Hematopoietic multipotent progenitor cell treated with erythropoietin and hydrocortisone succinate and interleukin-3 and kit ligand, for 6 days (in vitro differentiated cells): ENCODE data around the gene GTF3C5.

Source experiments
- DNase-seq: peaks from one replicate; pipeline ENCODE4 v3.0.0-alpha.2; 2015

The GTF3C5 gene

DNA sequence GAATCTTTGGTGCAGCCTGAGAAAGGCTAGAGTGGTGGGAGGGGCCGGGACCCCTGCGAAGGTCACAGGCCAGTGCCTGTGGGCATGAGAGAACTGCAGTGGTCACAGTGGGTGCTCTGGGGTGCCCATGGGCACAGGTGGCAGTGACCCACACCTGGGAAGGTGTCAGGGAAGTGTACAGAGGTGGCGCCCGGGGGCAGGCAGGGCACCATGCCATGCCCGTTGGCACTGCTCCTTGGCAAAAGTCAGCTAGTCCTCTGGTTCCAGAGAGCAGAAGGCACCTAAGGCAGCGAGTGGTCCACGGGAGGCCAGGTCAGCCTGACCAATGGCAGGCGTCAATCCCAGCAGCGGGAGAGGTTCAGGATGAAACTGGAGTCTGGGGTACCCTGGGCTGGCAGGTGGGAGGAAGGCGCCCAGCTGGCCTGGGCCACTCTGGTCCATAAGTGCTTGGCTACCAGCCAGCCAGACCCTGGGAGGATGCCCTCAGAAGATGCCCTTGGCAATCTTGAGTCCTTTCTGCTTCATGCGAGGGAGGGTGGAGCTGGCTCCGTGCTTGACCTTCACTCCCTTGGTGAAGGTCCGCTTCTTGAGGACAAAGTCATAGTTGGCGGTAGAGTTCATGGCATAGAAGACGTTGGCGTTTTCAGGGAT lies 67.4 kb downstream of the GTF3C5 start:
- DNase-seq: no peak

DNA sequence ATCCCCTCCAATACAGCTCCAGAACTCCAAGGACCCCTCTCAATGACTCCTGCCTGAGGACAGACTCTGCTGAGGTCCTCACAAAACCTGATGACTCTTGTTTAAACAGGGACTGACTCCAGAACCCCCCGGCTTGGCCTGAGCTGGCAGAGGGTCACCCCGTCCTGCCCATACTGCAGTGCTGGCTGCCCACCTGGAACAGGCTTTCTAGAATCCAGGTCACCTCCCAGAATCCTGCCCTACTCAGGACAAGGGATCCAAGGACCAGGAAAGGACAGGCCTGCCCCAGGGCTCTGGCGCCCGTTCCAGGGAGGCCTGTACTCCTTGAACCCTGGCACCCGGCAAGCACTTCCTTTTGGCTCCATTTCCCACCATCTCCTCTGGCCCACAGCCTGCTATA lies 68.1 kb downstream of the GTF3C5 start:
- no peak for DNase-seq

DNA sequence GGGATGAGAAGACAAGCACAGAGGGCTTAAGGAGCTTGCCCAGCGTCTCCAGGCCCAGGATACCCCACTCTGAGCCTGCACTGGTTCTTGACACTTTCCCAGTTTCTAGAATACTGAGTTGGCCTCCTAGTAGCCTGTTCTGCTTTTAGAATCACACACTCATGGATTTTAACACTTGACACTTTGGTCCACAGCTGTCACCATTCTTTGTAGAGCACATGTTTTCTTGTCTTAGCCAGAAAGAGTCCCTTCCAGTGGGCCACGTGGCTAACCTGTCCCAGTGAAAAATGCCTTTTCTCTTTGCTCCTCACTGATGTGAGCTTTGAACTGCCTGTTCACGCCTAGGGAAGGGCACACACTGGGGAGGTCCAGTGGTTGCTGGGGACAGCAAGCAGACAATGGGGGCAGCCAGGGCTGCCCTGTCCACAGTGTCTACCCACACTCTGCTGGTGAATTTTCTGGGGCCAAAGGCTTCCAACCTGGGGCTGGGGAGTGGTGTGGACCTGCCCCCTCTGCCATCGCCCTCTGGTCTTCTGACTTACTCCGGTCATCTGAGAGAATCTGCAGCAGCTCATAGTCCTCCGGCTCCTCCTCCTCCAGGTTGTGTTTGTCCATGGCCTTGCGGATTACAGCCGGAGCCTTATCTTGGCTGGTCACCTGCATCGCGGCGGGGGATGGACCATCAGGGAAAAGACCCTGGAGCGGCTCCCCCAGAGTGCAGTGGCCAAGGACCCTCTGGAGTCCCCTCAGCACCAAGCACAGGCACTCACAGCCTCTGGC lies 69.1 kb downstream of the GTF3C5 start:
- DNase-seq: no peak

DNA sequence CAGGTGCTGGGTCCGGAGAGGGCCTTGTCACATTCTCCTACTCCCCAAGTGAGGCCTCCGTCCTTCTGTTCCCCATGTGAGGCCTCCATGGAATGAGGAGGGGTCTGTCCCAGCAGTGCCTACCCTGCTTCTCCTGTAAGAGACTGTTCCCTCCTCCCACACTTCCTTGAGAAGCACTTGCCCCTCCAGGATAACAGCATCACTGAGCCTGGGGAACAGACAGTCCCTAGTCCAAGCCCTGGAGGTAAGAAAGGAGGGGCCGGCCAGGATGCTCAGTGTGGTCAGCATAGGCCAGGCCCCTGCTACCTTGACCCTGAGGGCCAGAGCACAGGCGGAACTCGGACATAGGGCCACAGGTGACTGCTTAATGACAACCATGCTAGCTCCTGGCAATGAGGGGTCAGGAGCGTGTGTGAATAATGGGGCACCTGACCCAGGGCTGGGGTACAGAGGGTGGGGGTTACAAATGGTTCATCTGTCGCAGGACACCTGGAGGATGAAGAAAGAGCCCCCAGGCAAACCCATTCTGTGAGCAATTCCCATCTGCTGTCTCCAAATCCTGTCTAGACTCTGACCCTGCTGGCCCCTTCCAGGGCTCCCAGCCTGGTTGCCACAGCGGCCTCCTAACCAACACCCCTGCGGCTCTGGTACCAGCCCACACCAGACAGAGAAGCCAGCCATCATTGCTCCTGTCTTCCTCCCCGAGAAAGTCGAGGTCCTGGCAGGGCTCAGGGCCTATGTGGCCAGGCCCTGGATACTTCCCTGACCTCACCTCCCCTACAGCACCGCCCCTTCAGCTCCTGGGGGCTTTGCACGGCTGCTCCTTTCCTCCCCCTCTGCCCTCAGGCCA lies 69.9 kb downstream of the GTF3C5 start:
- no peak for DNase-seq

DNA sequence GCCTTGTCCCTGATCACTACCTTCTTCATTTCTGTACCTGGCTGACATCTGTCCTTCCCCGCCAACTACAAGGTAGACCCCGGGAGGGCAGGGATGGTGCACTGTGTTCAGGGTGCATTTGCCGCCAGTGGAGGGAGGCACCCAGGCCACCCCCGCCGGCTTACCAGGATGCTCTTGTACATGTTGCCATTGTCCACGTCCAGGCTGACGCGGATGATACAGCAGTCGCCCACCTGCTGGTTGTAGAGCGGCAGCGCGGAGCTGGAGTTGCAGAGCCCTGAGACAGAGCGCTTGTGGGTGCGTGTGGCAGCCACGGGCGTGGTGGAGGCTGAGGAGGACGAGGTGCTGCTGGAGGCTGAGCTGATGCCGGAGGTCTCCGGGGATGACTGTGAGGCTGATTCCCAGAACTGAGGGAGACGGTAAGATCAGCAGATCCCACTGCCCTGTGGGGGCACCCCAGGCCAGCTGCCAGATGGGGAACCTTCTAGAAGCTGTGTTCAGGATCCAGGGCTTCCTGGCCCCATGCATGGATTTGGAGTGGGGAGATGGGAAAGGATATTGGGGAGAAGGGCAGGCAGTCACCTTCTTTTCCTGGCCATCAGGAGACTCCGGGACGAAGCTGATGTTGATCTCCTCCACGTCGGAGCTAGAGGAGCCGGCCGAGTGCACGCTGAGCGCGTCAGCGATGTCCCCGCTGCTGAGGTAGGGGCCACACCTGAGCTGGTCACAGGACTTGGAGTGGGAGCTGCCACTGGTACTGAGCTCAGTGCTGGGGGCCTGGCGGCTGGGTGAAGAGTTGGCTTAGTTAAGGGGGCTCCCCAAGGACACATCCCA lies 70.8 kb downstream of the GTF3C5 start:
- no peak for DNase-seq

DNA sequence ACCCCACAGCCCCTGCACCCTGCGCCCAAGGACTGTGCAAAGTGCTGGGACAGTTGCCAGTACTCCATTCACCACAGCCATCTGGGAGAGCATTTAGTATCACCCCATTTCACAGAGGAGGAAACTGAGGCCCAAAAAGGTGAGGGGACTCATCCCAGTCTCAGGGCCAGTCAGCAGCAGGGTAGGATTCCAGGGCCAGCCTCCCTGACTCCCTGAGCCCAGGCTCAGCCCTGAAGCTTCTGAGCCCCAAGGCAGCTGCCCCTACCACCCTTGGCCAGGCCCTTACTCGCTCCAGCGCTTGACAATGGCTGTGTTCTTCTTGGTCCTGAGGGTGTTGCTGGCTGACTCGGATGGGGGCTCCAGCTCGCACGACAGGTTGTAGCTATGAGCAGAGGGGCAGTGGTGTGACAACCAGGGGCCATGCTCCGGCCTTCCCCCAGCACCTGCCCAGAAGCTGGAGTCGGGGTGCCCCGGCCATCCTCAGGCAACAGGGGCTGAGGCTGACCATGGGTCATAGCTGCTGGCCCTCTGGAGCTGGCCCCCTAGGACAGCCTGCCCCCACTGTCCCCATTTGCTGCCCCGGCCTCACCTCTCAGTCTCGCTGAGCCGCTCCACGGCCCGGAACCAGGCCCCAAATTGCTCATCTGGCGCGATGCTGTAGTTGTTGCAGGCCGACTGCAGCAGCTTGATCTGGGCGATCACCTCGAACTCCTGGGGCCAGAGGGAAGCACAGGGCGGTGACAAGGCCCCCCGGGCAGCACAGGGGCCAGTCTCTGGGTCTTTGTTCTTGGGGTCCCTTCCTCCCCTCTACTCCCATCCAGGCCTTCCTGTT lies 71.6 kb downstream of the GTF3C5 start:
- no peak for DNase-seq

DNA sequence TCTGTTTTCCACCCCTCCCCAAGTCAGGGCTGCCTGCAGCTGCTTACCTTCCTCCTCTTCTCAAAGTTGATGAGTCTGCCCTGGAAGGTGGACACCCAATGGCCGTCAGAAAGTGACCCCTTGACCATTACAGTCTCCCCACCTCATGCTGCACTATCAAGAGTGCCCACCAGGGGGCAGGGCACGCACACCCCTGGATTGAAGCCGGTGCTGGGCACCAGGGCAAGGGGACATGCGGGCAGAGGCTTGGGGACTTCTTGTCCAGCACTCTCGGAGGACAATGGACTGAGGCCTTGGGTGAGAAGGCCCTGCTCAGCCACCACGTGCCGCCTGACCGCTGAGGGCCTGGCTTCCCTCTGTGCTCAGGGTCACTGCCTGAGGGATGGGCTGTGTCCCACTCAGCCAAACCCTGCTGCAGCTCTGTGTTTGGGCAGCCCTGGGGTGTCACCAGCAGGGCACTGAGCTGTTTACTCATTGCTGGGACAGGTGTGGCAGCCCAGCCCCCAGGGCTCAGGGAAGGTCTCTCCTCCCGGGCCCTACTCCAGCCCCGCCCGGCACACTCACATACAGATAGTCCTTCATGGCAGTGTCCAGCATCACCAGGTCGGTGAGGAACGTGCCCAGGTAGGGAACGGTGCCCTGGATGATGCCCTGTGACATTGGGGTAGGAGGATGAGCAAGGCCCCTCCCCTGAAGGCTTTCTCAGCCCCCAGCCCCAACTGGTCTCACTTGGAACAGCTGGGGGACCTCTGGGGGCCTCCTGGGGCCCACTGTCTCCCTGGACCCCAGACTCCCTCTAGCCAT lies 72.6 kb downstream of the GTF3C5 start:
- peak; percentile 56 for DNase-seq

DNA sequence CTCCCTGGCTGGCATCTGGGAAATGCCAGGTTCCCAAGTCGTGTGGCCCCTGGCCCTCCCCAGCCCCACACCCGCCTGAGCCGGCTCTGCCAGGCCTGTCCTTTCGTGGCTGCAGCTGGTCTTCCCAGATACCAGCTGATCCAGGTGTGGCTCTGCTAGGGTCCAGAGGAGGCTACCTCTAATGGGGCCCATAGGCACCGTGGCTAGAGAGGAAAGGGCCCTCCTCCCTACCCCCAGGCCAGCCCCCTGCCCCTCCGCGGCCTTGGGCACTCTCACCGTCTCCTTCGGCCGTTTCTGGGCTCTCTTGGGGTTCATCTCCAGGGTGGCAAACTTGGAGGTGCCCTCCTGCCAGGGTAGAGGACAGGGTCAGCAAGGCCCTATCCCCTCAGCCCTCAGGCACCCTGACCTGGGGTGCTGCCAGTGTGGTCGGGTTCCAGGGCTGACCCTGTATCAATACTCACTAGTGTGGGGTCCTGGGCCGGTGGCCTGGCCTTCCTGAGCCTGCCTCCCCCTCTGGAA lies 73.2 kb downstream of the GTF3C5 start:
- DNase-seq: no peak

DNA sequence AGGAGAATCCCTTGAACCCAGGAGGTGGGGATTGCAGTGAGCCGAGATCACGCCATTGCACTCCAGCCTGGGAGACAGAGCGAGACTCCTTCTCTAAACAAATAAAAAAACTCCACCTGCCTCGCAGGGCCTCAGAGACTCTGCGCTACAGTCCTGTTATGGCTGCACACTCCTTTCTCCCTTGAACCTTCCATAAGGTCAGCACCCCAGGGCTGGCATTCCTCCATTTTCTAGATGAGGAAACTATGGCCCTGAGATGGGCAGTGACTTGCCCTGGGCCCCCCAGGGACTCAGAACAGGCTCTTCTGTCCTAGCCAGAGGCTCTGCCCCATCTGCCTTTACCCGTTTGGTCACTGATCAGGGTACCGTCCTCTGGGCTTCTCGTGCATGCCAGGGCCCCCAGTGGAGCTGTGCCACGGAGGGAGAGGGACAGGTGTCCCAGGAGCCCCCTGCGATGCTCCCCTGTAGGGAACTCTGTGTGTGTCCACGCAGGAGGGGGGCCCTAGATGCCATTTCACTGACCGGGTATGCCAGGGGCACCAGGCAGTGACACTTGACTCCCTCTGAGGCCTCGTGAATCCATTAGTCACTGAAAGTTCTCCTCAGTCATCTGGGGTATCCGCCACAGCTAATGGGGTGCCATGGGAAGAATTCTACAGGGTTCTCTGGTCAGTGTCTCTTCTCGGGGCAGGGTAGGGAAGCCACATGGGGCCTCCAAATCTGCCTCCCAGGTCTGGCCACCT lies 74.1 kb downstream of the GTF3C5 start:
- DNase-seq: no peak

DNA sequence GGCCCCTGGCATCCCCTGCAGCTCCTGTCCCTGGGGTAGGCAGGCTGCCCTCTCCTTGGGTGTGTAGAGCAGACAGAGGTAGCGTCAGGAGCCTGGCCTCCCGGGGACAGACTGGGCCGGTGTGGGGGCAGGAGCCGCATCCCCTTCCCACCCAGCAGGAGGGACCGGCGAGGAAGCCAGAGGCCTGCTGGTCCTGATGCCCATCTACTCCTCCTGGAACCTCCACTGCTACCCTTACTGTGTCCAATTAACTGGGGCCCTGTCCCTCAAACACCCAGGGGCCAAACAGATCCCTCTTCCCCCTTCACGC lies 74.6 kb downstream of the GTF3C5 start:
- DNase-seq: no peak

DNA sequence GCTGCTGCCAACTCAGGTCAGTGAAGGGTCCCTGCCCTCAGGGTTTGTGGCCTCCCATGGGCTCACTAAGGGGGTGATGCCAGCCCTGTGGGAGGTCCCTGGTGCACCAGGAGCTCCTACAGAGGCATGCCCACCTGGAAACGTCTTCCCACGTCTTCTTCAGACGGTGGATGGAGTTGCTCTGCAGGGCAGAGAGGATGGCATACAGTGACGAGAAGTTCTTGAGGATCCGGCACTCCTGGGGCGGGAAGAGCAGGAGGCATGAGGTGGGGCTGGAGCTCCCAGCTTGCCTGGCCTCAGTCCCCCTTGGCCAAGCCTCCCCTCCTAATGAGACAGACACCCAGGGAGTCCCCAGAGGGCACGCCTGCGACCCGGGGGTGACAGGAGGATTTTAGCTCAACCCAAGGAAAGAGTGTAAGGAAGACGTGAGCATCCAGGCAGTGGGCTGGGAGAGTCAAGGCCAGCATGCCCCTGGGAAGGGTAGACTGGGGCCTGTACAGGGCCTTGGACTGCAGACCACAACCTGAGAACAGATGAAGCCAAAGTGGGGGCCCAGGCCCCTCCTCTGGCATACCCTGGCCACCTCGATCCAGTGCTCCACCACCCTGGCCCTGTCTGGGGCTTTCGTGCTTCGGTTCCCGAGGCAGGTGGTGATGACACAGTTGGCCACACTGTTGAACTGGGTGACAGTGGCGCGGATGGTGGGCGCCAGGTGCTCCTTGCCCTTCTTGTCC lies 75.9 kb downstream of the GTF3C5 start:
- DNase-seq: no peak

DNA sequence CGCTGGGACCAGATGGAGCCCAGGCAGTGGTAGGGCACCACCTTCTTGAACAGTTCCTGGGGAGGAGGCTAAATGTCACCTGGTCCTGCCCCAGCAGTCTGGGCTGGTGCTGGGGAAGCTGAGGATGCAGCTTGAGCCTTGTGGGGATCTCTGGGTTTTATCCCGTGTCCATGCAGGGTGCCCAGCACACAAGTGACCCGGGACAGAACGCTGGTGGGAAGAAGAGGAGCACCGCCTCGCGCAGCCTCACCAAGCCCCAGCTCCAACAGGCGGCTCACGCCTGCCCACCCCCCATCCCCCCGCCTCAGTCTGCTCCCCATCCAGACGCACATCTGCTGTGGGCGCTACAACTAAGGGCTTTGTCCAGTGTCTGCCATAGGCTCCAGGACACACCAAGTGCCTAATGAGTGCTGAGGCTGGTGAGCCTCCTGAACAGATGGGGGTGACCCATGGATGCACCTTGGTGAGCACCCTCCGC lies 76.5 kb downstream of the GTF3C5 start:
- DNase-seq: no peak
